OCI-LY7 (cell line): ENCODE results near the gene MYBL2.

Experiments used
- EZH2phosphoT487 ChIP-seq: fragments of 200-600 bp; sonication (generic); IDR thresholded peaks from 2 replicates; pipeline ENCODE4 v1.6.1; 2018; ENCODE audit warnings: low read depth, borderline replicate concordance, mild to moderate bottlenecking, mixed run types, antibody characterized with exemption, low read length, moderate library complexity, mixed read lengths
- TF ChIP-seq, protein P1 (sequence below): fragments of 200-600 bp; sonication (generic); conservative IDR thresholded peaks from 2 replicates; pipeline ENCODE4 v1.5.1; 2014; ENCODE audit warnings: mild to moderate bottlenecking, antibody characterized with exemption, low read length, moderate library complexity, mixed read lengths

DNA sequence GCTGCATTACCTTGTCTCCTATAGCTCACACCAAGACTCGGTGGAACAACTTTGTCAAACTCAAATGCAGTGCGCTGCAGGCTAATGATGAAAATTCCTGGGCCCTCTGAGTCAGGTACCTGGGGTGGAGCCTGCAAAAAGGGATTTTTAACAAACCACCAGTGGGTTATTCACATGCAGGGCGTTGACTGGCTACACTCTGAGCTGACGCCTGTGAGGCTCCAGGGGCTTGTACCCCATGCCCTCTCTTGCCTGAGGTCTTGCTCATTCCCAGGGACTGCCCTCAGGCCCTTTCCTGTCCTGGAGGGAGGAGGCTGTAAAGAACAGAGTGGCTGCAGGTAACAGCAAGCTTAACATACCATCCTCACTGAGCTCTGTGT lies 50.7 kb downstream of the MYBL2 start:
- TF ChIP-seq, protein P1, sequence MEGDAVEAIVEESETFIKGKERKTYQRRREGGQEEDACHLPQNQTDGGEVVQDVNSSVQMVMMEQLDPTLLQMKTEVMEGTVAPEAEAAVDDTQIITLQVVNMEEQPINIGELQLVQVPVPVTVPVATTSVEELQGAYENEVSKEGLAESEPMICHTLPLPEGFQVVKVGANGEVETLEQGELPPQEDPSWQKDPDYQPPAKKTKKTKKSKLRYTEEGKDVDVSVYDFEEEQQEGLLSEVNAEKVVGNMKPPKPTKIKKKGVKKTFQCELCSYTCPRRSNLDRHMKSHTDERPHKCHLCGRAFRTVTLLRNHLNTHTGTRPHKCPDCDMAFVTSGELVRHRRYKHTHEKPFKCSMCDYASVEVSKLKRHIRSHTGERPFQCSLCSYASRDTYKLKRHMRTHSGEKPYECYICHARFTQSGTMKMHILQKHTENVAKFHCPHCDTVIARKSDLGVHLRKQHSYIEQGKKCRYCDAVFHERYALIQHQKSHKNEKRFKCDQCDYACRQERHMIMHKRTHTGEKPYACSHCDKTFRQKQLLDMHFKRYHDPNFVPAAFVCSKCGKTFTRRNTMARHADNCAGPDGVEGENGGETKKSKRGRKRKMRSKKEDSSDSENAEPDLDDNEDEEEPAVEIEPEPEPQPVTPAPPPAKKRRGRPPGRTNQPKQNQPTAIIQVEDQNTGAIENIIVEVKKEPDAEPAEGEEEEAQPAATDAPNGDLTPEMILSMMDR = no peak
- TF ChIP-seq EZH2phosphoT487 = no peak
